Gastrocnemius medialis (tissue), 4 donors: ENCODE measurements around the gene PAPLN.

ENCODE experiments used
- CTCF ChIP-seq, 5 experiments: fragments of 450-650 bp in 3 of 5; fragments of 200-600 bp in 2 of 5; sonication (generic) in 2 of 5; IDR thresholded peaks in 4 of 5; conservative IDR thresholded peaks in 1 of 5; 1 replicate in 4 of 5; 2 replicates in 1 of 5; pipeline ENCODE4 v1.5.1; 2016 to 2019; ENCODE audit warnings: antibody characterized with exemption in 5 of 5, mild to moderate bottlenecking in 3 of 5, moderate library complexity in 3 of 5
- POLR2A ChIP-seq, 2 donors: fragments of 450-650 bp; IDR thresholded peaks; one replicate each; pipeline ENCODE4 v1.6.1; 2017; ENCODE audit warnings: antibody characterized with exemption in 2 of 2, mild to moderate bottlenecking in 2 of 2, moderate library complexity in 2 of 2

GRCh38 chr14:73220634-73221033 is 16.7 kb upstream of the PAPLN start:
- TF ChIP-seq POLR2A (IDR thresholded peaks at IDR 0.05) = no peak
- no peak for TF ChIP-seq CTCF (IDR thresholded peaks at IDR 0.05 in 4 of 5, conservative IDR thresholded peaks at IDR 0.05 in 1 of 5)
